RWPE2 (cell line): ENCODE measurements around the gene CPM.
"Not testable (repeated sequence)": the region's sequence is repeated elsewhere in the genome, so short reads cannot be mapped to it uniquely, and the experiment has no call there.

Experiments used
- ATAC-seq: fragments of 200-7000 bp; cut with Tn5 transposase; 3 replicates; pipeline ENCODE4 v1.9.1; 2021; ENCODE audit warnings: low read depth
- DNase-seq: peaks from one replicate; pipeline ENCODE4 v3.0.0-alpha.2; 2020; ENCODE audit warnings: low spot score
- H3K27ac ChIP-seq: fragments of 450-650 bp; 2 replicates; pipeline ENCODE4 v1.5.1; 2017; ENCODE audit warnings: mild to moderate bottlenecking; ENCODE audit not compliant: poor library complexity, severe bottlenecking
- H3K27me3 ChIP-seq: fragments of 250-450 bp; sonication (Bioruptor Pico); 2 replicates; pipeline ENCODE4 v1.5.1; 2021; ENCODE audit warnings: mild to moderate bottlenecking, moderate library complexity; ENCODE audit not compliant: insufficient read depth, poor library complexity, severe bottlenecking
- H3K36me3 ChIP-seq: fragments of 250-450 bp; sonication (Bioruptor Pico); 2 replicates; pipeline ENCODE4 v1.5.1; 2020; ENCODE audit warnings: low read depth, mild to moderate bottlenecking, moderate library complexity
- H3K4me1 ChIP-seq: fragments of 250-450 bp; sonication (Bioruptor Pico); 2 replicates; pipeline ENCODE4 v1.5.1; 2021; ENCODE audit warnings: mild to moderate bottlenecking, moderate library complexity; ENCODE audit not compliant: insufficient read depth, poor library complexity, severe bottlenecking
- H3K4me3 ChIP-seq: fragments of 250-450 bp; sonication (Bioruptor Pico); 2 replicates; pipeline ENCODE4 v1.5.1; 2021; ENCODE audit warnings: mild to moderate bottlenecking, moderate library complexity; ENCODE audit not compliant: severe bottlenecking
- H3K9me3 ChIP-seq: fragments of 250-450 bp; sonication (Bioruptor Pico); 2 replicates; pipeline ENCODE4 v1.5.1; 2021; ENCODE audit warnings: mild to moderate bottlenecking, moderate library complexity; ENCODE audit not compliant: severe bottlenecking
- TF ChIP-seq, protein P1 (sequence below): fragments of 450-650 bp; IDR thresholded peaks from one replicate; pipeline ENCODE4 v1.5.1; 2017; ENCODE audit warnings: mild to moderate bottlenecking, moderate library complexity; ENCODE audit not compliant: poor library complexity, severe bottlenecking

The CPM gene

DNA sequence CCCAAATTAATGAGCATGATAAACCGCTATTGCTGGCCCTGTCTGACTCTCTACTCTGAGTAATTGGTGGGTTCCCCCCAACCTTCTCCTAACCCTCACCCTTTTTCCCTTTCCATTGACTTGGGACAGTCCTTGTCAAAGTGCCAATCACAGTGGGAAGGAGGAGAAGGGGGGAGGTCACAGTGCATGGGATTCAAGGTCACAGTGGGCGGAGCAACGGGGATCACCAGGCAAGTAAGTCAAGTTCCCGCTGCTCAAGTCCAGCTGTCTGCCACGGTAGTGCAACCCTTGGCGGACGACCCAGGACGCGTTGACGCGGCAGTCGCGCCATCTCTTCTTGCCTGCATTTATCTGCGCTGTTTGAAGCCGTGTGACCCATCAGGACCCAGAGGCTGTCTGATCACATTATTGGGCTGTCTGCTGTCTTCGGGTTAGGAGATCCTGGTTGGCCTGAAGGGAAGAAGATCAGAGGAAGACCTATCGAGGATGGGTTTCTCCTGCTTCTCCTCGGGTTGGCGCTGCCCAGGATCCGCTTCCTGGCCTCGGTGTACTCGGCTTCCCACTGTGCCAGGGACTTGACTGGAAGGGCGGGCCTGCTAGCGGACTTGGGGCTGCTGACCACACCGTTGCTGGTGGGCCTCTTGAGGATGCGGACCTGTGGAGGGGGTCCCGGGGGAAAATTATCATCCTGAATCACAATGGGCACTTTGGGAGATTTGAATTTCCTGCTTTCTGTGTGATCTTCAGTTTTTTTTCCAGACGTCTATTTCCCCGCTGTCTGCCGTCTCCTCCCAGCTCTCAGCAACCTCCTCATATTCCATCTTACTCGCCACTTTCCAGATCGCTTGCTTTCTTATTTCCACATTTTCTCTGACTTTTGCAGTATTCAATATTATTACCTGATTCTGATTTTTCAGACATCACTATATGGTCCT, 128.0 kb downstream of the CPM start:
- no peak overlapping the region for H3K4me3 ChIP-seq
- no peak for DNase-seq
- ATAC-seq: no peak

DNA sequence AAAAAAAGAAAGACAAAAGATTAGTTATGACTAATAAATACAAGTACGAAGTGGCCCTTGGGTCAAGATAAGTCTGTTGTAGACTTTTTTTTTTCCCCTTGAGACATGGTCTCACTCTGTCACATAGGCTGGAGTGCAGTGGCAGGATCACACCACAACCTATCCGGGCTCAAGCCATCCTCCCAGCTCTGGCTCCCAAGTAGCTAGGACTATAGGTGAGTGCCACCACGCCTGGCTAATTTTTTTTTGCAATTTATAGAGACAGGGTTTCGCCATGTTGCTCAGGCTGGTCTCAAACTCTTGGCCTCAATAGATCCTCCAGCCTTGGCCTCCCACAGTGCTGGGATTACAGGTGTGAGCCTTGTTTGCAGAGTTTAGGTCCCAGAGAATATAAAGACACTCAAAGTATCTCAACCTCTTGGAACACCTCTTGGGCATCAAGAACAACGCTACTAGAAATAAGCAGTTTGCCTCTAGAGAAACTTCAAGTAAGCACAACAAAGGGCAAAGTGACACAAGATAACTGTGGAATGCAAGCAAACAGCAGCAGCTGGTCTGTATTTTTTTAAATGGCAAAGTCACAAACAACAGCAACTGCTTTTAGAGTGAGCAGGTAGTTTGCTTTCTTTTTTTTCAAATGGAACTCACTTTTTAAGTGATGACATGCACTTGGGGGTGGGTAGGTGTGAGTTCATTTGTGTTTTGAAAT, 128.9 kb downstream of the CPM start:
- no peaks in the 10 kb centered on the region for H3K27me3 ChIP-seq
- ATAC-seq: no peak
- DNase-seq: no peak
- no peaks in the 10 kb centered on the region for H3K9me3 ChIP-seq
- peaks cover 3% of the 10 kb centered on the region for H3K36me3 ChIP-seq
- no peak overlapping the region for H3K27ac ChIP-seq
- TF ChIP-seq, protein P1, sequence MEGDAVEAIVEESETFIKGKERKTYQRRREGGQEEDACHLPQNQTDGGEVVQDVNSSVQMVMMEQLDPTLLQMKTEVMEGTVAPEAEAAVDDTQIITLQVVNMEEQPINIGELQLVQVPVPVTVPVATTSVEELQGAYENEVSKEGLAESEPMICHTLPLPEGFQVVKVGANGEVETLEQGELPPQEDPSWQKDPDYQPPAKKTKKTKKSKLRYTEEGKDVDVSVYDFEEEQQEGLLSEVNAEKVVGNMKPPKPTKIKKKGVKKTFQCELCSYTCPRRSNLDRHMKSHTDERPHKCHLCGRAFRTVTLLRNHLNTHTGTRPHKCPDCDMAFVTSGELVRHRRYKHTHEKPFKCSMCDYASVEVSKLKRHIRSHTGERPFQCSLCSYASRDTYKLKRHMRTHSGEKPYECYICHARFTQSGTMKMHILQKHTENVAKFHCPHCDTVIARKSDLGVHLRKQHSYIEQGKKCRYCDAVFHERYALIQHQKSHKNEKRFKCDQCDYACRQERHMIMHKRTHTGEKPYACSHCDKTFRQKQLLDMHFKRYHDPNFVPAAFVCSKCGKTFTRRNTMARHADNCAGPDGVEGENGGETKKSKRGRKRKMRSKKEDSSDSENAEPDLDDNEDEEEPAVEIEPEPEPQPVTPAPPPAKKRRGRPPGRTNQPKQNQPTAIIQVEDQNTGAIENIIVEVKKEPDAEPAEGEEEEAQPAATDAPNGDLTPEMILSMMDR: no peak
- no peak overlapping the region for H3K4me3 ChIP-seq
- peaks cover 37% of the 10 kb centered on the region for H3K4me1 ChIP-seq

More for the DNA sequence above, 128.0 kb downstream of the CPM start:
- Histone ChIP-seq H3K4me1 (peaks cover 41% of the 10 kb centered on the region), H3K27ac (no peak overlapping the region), H3K36me3 (peaks cover 11% of the 10 kb centered on the region), H3K27me3 (no peaks in the 10 kb centered on the region), H3K9me3 (no peaks in the 10 kb centered on the region)
- TF ChIP-seq, protein P1: no peak

DNA sequence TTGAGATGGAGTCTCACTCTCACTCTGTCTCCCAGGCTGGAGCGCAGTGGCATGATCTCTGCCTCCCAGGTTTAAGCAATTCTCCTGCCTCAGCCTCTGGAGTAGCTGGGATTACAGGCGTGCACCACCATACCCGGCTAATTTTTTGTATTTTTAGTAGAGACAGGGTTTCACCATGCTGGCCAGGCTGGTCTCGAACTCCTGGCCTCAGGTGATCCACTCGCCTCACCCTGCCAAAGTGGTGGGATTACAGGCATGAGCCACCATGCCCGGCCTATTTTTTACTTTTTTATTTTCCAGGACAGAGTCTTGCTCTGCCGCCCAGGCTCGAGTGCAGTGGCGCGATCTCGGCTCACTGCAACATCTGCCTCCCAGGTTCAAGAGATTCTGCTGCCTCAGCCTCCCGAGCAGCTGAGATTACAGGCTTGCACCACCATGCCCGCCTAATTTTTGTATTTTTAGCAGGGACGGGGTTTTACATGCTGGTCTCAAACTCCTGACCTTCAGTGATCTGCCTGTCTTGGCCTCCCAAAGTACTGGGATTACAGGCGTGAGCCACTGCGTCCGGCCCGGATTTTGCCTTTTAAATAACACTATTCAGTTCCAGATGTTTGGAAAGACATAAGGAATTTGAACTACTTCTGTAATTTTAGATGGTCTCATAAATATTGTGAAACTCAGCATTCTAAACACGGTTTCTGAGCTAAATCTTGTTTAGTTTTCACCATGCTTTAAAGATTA, 129.9 kb downstream of the CPM start:
- not testable (repeated sequence) for H3K27me3 ChIP-seq, H3K9me3 ChIP-seq, H3K4me3 ChIP-seq, ATAC-seq, DNase-seq, H3K27ac ChIP-seq, H3K36me3 ChIP-seq
- peaks cover 36% of the 10 kb centered on the region for H3K4me1 ChIP-seq

DNA sequence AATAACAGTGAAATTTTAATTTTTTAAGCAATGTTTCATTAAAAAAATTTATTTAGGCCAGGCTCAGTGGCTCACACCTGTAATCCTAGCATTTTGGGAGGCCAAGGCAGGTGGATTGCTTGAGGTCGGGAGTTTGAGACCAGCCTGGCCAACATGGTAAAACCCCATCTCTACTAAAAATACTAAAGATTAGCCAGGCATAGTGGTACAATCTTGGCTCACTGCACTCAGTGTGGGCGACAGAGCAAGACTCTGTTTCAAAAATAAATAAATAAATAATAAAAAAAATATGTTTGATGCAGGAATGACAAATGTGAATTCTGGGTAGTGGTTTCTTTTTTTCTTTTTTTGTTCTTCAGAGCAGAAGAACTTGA, 130.6 kb downstream of the CPM start:
- not testable (repeated sequence) for H3K27me3 ChIP-seq, H3K36me3 ChIP-seq, H3K4me3 ChIP-seq, H3K27ac ChIP-seq, H3K9me3 ChIP-seq, ATAC-seq, DNase-seq
- H3K4me1 ChIP-seq: peaks cover 34% of the 10 kb centered on the region
